Suppressor macrophage treated with lipopolysaccharide for 1 hour (primary cell): ENCODE data around the gene BTBD6.
"Not testable (repeated sequence)": the region's sequence is repeated elsewhere in the genome, so short reads cannot be mapped to it uniquely, and the experiment has no call there.

Source experiments
- DNase-seq, 3 donors: peaks; one replicate each; pipeline ENCODE4 v3.0.0-alpha.2; 2020 to 2022

BTBD6 gene

DNA sequence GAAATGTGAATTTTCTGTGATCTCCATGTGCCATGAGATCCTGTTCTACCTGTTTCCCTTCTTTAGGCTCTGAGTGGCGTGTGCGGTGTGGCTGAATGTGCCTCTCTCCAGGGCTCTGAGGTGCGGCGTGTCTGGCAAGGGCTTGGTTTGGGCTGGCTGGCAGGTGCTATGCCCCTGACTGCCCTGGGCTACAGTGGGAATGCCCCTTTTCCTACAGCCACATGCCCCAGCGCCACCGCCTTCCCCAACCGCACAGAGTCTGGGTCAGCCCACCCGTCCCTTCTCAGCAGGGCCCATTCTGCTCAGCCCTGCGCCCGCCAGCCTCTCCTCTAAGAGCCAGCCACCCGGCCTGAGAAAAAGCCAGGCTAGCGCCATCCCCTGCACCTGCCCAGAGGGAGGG lies 24.7 kb downstream of the BTBD6 start:
- no peak for DNase-seq

- no peak for DNase-seq
These were observed 26.3 kb downstream of the BTBD6 start for GRCh38 chr14:105274637-105275036.

- DNase-seq: no peak
These were observed 27.1 kb downstream of the BTBD6 start for GRCh38 chr14:105275267-105275946.

DNA sequence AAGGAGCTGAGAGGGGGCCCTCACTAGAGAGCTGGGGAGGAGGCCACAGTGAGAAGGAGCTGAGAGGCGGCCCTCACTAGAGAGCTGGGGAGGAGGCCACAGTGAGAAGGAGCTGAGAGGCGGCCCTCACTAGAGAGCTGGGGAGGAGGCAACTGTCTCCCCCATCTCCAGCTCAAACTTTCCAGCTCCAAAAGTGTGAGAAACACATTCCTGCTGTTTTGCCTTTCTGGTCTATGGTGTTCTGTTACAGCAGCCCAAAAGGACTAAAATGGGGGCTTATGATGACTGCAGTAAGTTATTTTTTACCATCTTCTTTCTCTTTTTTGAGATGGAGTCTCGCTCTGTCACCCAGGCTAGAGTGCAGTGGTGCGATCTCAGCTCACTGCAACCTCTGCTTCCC lies 29.1 kb downstream of the BTBD6 start:
- DNase-seq: not testable (repeated sequence)

GRCh38 chr14:105279642-105280361 lies 31.5 kb downstream of the BTBD6 start:
- DNase-seq: no peak

GRCh38 chr14:105280525-105280924 lies 32.2 kb downstream of the BTBD6 start:
- DNase-seq: no peak

- DNase-seq: peak; percentile 51 to 60 (median 60)
These were observed 33.2 kb downstream of the BTBD6 start for GRCh38 chr14:105281371-105282097.

DNA sequence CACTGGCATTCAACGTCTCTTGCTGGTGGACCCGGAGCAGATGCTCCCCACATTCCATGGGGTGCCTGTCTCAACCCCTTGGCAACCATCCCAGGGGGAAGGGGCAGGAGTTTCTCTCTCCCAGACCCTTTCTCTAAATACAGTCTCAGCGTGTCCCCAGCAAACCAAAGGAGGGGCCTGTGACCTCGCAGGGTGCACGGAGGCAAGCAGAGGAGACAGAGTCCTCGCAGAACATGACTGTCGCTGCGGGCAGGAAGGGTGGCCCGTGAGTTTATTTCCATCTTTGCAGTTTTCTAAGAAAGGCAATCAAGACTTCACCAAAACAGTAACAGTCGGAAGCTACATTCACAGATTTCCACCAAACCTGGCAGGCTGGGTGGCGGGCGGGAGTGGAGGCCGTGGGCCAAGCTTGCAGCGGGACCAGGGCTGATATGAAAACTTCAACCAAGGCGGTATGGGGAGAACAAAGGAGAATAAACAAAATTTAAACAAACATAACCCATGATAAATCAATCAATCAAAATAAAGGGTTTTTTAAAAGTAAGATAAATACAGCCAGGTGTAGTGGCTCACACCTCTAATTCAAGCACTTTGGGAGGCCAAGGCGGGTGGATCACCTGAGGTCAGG lies 33.9 kb downstream of the BTBD6 start:
- no peak for DNase-seq

DNA sequence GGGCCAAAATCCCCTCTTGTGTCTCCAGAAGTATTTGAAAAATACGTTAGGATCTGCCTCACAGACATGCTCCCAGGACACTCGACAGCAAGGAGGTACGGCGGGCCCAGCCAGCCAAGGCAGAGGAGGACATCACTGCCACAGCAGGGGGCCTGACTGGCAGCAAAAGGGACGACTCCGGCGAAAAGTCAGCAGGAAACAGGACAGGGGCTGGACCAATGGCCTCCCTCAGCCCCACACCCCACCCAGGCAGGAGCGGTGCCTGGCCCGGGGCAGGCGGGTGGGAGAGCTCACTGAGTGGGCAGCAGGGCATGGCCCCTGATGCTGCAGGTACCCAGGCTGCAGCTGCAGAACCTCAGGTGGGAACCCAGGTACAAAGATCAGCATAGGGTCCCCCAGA lies 34.7 kb downstream of the BTBD6 start:
- no peak for DNase-seq

GRCh38 chr14:105283899-105284298 lies 35.6 kb downstream of the BTBD6 start:
- no peak for DNase-seq

- DNase-seq: no peak
These were observed 36.8 kb downstream of the BTBD6 start for GRCh38 chr14:105285174-105285573.

DNA sequence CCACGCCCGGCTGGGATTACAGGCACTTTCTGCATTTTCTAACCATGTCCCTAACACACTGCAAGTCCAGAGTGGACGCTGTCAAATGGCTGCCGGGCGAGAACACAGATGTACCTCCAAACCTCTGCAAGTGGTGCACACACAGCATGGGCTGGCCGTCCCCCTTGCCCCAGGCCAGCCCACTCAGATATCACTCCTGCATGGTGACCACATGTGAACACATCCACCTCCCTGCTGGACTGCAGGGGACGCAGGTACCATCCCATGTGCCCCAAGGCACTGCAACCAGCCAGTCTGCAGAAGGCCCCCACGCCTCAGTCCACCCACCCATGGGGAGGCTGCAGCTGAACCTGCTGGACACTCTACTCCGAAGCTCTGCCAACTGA lies 38.4 kb downstream of the BTBD6 start:
- DNase-seq: no peak

DNA sequence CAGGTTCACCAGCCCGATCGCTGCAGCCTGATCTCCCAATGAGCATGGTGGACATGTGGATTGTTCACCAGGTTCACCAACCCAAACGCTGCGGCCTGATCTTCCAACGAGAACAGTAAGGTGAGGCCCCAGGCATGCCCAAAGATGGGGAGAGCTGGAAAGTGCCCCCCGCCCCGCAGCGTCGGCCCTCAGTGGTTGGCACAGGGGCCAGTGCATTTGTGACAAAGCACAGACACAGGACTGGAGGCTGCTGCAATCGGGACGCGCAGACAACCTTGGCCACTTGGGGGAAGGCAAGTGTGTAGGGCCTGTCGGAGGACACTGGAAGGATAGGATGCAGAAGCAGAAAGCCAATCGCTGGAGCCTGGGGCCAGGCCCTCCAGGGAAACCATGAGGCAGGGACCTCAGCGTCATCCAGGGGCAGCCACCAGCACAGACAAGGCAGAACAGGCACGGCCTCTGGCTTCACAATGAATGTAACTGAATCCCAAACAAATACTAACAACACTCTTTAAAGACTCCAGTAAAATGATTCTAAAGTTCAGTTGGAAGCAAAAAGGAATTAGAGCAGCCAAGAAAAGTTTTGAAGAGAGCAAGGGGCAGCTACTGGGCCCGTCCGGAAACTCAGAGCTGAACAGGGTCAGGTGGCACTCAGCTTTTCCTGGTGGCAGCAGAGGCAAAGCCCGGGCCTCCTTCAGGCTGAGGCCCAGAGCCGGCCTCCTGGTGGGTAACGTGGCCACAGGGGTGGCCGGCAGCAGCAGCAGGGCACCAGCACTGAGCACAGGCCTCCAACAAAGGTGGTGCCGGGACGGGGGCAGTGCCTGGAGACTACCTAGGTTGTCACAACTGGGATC lies 39.1 kb downstream of the BTBD6 start:
- DNase-seq: no peak

DNA sequence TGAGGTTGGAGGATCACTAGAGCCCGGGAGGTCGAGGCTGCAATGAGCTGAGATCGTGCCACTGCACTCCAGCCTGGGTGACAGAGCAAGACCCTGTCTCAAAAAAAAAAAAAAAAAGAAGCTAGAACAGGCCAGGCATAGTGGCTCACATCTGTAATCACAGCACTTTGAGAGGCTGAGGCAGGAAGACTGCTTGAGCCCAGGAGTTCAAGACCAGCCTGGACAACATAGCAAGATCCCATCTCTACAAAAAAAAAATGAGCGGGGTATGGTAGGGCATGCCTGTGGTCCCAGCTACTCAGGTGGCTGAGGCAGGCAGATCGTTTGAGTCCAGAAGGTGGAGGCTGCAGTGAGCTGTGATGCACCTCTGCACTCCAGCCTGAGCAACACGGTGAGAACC lies 40.6 kb downstream of the BTBD6 start:
- not testable (repeated sequence) for DNase-seq

DNA sequence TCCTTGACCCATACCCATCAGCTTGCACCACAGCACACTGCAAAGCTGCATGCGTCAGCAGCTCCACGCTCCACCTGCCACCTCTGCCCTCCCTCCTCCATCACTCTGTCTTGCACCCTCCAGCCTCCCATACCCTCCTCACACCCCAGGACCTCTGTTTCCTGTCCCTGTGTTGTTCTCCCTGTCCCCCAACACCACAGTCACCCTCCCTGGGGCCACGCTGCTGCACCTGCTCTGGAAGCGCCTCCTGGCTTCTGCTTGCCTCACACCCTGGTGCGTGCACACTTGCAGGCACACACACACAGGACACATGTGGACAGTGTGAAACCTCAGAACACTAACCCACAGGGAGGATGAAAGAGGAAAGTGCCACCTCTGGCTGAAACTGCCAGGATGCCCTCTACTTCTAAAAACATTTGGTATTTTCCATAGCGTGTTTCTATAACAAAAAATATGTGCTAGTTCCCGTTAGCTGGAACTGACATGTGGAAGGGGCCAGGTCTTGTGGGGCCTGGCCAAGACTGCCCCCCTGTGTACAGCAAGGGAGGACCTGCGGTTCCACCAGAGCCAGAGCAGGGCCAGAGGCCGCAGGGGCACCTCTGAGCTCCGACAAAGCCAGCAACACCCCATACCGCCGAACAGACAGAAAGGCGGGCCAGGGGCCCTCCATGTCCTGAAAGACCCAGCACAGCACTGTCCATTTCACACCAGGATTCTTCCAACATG lies 42.5 kb downstream of the BTBD6 start:
- DNase-seq: peak; percentile 32 to 36 (median 34)

DNA sequence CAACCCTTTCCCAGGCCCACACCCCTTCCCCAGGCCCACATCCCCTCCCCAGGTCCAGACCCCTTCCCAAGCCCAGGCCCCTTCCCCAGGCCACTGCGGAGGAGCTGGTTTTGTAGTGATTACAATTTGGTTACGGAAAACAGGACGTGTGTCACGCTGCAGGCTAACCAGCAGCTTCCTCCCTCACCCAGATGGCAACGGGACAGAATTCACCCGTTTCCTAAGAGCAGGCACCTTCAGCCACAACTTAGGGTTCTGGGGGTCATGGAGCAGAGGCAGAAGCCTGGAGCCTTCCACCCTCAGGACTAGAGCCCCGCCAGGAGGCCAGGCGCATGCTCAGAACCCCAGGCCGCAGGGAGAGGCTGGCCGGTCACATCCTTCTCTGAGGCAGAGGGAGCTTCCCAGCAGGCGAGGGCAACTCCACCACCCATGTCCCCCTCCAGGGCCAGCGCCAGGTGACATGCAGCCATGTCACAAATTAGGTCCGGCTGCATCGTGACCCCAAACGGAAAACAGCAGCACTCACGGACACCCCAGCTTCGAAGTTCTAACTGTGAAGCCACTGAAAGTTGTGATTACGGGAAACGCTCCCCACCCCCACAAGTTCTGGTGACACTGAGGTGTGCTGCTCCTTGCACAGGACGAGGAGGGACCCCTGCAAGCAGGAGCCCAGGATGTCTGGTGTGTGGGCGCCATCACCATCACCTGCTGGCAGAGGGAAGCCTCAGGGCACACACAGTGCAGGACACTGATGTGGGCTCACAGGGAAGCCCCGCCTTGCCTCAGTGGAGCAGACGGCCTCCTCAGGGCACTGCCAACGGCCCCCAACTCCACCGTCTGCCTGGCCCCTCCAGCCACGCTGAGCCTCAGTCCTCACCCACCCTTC lies 44.7 kb downstream of the BTBD6 start:
- DNase-seq: peak in 2 of 3 donors; percentile 37 to 51

GRCh38 chr14:105294142-105294597 lies 45.8 kb downstream of the BTBD6 start:
- DNase-seq: peak; percentile 44 to 55 (median 47)

- DNase-seq: not testable (repeated sequence)
These were observed 49.0 kb downstream of the BTBD6 start for GRCh38 chr14:105297311-105297710.

DNA sequence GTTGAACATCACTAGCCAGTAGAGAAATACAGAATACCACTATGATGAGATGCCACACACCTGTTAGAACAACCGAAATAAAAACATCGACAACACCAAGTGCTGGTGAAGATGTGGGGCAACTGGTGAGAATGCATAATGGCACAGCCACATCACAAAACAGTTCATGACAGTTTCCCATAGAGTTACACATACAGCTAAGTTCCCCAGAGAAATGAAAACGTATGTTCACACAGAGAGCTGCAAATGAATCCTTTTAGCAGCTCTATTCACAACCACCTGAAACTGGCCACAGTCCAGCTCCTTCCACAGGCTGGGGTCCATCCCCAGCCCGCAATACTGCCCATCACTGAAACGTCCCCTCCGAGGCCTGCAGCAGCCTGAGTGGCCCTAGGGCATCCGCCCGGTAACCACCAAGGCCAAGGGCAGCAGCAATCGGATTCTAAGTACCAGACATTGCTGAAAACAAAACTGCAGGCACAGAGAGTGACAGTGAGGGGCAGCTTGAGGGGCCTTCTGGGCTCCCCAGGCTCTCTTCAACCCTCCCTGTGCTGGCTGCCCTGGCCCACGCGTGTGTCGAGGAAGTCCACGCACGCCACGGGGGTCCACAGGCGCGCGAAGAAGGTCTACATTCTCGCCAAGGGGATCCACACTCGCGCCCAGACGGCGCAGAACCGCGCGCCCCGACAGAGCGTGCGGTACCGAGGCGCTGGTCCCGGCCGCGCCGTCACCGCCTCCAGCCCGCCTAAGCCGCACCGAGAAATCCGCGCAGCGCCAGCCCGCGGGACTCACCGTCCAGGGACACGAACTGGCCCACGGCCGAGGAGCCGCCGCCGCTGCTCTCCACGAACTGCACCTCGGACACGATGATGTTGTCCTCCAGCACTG lies 51.6 kb downstream of the BTBD6 start:
- peak in 1 of 3 donors; percentile 18 for DNase-seq
